ENCODE measurements around the gene CD68. TPM values are rescaled to one million over a fixed set of nuclear protein-coding genes. Genes with fewer than 3 reads are reported as not detected.

Gene CD68
- total RNA-seq, 1 experiment from 2014 or later, result 30.2 TPM

- intact Hi-C loops (cut with micrococcal nuclease), result no loop called here
- BruUV-seq (replicated peaks), result no TSS peak
- no peak for ATAC-seq
- H3K36me3 ChIP-seq (ENCODE audit: low read depth, low read length), result no peaks in the 10 kb centered on the region
- no peaks in the 10 kb centered on the region for H3K9me2 ChIP-seq (replicated peaks; ENCODE audit: low read length)
- no peak for TF ChIP-seq EZH2phosphoT487 (IDR thresholded peaks at IDR 0.05; ENCODE audit: borderline replicate concordance, low read length)
- no peak for TF ChIP-seq CTCF (conservative IDR thresholded peaks at IDR 0.05; ENCODE audit: low read depth, low read length)
- no peak for TF ChIP-seq EZH2 (IDR thresholded peaks at IDR 0.05; ENCODE audit: low read length, unreplicated experiment)
- H3K4me1 ChIP-seq (ENCODE audit: insufficient read depth, low read length), result peaks cover 9% of the 10 kb centered on the region; the same call in 1 of the 2 replicates
- ChIA-PET POLR2A (ENCODE audit: unreplicated experiment) (no interaction called here), CTCF (no interaction called here)
- H3K27me3 ChIP-seq (ENCODE audit: low read length), result no peaks in the 10 kb centered on the region
- no peak overlapping the region for H3K4me2 ChIP-seq (ENCODE audit: low read length)
- no peaks in the 10 kb centered on the region for H3K79me2 ChIP-seq (ENCODE audit: low read length)
- H3F3A ChIP-seq (ENCODE audit: low read length, unreplicated experiment), result no peaks in the 10 kb centered on the region
- no peaks in the 10 kb centered on the region for H3K9me3 ChIP-seq (ENCODE audit: low read length)
- DNase-seq, result no peak
- no peak overlapping the region for H2AFZ ChIP-seq (ENCODE audit: low read length)
- no peaks in the 10 kb centered on the region for H4K20me1 ChIP-seq (ENCODE audit: low read length)
- H3K9ac ChIP-seq (ENCODE audit: low read length), result no peak overlapping the region
- no peak overlapping the region for H3K4me3 ChIP-seq (ENCODE audit: low read length)
- H3K27ac ChIP-seq (ENCODE audit: low read length), result no peak overlapping the region
Measured at GRCh38 chr17:7544911-7545310, 34.5 kb upstream of the CD68 start.

- no peaks in the 10 kb centered on the region for H4K20me1 ChIP-seq (ENCODE audit: low read length)
- ChIA-PET CTCF (no interaction called here), POLR2A (ENCODE audit: unreplicated experiment) (no interaction called here)
- no peaks in the 10 kb centered on the region for H3K36me3 ChIP-seq (ENCODE audit: low read depth, low read length)
- peak within 1 kb of the TSS; percentile 90 for H2AFZ ChIP-seq (ENCODE audit: low read length)
- ATAC-seq (peak; percentile 81), DNase-seq (peak; percentile 31)
- no peaks in the 10 kb centered on the region for H3K27me3 ChIP-seq (ENCODE audit: low read length)
- H3K9me2 ChIP-seq (replicated peaks; ENCODE audit: low read length), result no peaks in the 10 kb centered on the region
- H3K79me2 ChIP-seq (ENCODE audit: low read length), result no peaks in the 10 kb centered on the region
- H3K4me3 ChIP-seq (ENCODE audit: low read length), result peak within 1 kb of the TSS; percentile 87
- H3K4me2 ChIP-seq (ENCODE audit: low read length), result peak within 1 kb of the TSS; percentile 98
- TF ChIP-seq EZH2 (IDR thresholded peaks at IDR 0.05; ENCODE audit: low read length, unreplicated experiment) (no peak), EZH2phosphoT487 (IDR thresholded peaks at IDR 0.05; ENCODE audit: borderline replicate concordance, low read length) (no peak), CTCF (conservative IDR thresholded peaks at IDR 0.05; ENCODE audit: low read depth, low read length) (no peak)
- H3K9me3 ChIP-seq (ENCODE audit: low read length), result no peaks in the 10 kb centered on the region
- peak within 1 kb of the TSS; percentile 63 for H3K9ac ChIP-seq (ENCODE audit: low read length)
- intact Hi-C loops (cut with micrococcal nuclease), result no loop called here
- BruUV-seq (replicated peaks), result no TSS peak
- no peaks in the 10 kb centered on the region for H3F3A ChIP-seq (ENCODE audit: low read length, unreplicated experiment)
- H3K4me1 ChIP-seq (ENCODE audit: insufficient read depth, low read length), result peaks cover 9% of the 10 kb centered on the region; the same call in 1 of the 2 replicates
- H3K27ac ChIP-seq (ENCODE audit: low read length), result no peak within 1 kb of the TSS
Measured at GRCh38 chr17:7548585-7549400, 30.6 kb upstream of the CD68 start, which contains the start of gene TNFSF12. Gene TNFSF12, plus strand, starts transcription at chr17:7549058. Its CDS starts 96 bp downstream, at chr17:7549154.
